Neural cell (in vitro differentiated cells): ENCODE measurements around the gene ADCY5.

Experiments used
- EZH2 ChIP-seq: fragments of 200-600, 300-800 bp; shearing (Covaris generic), sonication (generic); IDR thresholded peaks from 2 replicates; pipeline ENCODE4 v1.6.1; 2014; ENCODE audit warnings: antibody characterized with exemption, low read length, borderline replicate concordance, mild to moderate bottlenecking; ENCODE audit not compliant: insufficient read depth, poor library complexity, severe bottlenecking
- POLR2AphosphoS5 ChIP-seq: IDR thresholded peaks from 2 replicates; pipeline ENCODE4 v1.6.1; 2012
- RAD21 ChIP-seq: fragments of 450-650 bp; conservative IDR thresholded peaks from 2 replicates; pipeline ENCODE4 v1.6.1; 2014; ENCODE audit warnings: antibody characterized with exemption, mild to moderate bottlenecking, moderate library complexity
- TF ChIP-seq, protein P1 (sequence below): fragments of 450-650 bp; IDR thresholded peaks from 2 replicates; pipeline ENCODE4 v1.5.1; 2014; ENCODE audit warnings: antibody characterized with exemption, mild to moderate bottlenecking, moderate library complexity; ENCODE audit not compliant: poor library complexity, severe bottlenecking
- TF ChIP-seq, protein P2 (sequence below): IDR thresholded peaks from 2 replicates; pipeline ENCODE4 v1.6.1; 2012; ENCODE audit warnings: borderline replicate concordance

DNA sequence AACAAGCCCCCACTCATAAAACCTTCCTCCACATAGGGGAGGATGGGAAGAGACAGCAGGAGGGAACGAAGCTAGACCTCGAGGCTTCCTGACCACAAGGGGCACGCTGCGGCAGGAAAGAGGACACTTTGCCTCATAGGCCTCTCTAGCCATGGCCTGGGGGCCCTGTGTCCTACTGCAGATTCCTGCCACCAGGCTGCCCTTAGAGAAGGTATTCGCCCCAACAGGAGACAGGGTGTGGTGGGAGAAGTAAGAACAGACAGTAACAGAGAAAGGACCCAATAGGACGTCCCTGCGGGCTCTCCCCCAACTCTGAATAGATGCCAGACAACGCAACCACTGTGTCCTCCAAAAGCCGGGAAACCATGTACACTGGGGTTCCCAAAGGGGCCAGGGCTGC, 36.8 kb downstream of the ADCY5 start:
- TF ChIP-seq, protein P1, sequence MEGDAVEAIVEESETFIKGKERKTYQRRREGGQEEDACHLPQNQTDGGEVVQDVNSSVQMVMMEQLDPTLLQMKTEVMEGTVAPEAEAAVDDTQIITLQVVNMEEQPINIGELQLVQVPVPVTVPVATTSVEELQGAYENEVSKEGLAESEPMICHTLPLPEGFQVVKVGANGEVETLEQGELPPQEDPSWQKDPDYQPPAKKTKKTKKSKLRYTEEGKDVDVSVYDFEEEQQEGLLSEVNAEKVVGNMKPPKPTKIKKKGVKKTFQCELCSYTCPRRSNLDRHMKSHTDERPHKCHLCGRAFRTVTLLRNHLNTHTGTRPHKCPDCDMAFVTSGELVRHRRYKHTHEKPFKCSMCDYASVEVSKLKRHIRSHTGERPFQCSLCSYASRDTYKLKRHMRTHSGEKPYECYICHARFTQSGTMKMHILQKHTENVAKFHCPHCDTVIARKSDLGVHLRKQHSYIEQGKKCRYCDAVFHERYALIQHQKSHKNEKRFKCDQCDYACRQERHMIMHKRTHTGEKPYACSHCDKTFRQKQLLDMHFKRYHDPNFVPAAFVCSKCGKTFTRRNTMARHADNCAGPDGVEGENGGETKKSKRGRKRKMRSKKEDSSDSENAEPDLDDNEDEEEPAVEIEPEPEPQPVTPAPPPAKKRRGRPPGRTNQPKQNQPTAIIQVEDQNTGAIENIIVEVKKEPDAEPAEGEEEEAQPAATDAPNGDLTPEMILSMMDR: no peak
- TF ChIP-seq EZH2 (no peak), POLR2AphosphoS5 (no peak), RAD21 (no peak)
- TF ChIP-seq, protein P2, sequence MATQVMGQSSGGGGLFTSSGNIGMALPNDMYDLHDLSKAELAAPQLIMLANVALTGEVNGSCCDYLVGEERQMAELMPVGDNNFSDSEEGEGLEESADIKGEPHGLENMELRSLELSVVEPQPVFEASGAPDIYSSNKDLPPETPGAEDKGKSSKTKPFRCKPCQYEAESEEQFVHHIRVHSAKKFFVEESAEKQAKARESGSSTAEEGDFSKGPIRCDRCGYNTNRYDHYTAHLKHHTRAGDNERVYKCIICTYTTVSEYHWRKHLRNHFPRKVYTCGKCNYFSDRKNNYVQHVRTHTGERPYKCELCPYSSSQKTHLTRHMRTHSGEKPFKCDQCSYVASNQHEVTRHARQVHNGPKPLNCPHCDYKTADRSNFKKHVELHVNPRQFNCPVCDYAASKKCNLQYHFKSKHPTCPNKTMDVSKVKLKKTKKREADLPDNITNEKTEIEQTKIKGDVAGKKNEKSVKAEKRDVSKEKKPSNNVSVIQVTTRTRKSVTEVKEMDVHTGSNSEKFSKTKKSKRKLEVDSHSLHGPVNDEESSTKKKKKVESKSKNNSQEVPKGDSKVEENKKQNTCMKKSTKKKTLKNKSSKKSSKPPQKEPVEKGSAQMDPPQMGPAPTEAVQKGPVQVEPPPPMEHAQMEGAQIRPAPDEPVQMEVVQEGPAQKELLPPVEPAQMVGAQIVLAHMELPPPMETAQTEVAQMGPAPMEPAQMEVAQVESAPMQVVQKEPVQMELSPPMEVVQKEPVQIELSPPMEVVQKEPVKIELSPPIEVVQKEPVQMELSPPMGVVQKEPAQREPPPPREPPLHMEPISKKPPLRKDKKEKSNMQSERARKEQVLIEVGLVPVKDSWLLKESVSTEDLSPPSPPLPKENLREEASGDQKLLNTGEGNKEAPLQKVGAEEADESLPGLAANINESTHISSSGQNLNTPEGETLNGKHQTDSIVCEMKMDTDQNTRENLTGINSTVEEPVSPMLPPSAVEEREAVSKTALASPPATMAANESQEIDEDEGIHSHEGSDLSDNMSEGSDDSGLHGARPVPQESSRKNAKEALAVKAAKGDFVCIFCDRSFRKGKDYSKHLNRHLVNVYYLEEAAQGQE: no peak
